Measurements from ENCODE around the gene MAN1A1.

Gene MAN1A1

DNA sequence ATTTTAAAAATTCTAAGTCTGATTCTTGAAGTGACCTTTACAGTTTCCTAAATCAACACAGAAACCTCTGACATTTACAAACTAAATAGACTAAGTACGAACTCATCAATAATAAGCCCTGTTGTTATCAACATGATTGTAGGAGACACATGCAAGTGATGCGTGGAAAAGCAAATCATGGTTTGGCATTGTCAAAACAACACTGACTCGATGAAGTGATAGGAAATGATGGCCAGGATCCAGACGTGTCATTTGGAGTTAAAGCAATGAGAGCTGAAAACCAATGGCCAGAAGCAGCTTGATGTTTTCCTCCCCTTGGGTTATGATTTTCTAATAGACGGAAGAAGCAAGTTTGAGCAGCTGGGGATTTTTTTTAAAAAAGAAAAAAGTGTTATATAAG lies 153.7 kb downstream of the MAN1A1 start:
- DNase-seq (ENCODE audit: low spot score), result no peak

DNA sequence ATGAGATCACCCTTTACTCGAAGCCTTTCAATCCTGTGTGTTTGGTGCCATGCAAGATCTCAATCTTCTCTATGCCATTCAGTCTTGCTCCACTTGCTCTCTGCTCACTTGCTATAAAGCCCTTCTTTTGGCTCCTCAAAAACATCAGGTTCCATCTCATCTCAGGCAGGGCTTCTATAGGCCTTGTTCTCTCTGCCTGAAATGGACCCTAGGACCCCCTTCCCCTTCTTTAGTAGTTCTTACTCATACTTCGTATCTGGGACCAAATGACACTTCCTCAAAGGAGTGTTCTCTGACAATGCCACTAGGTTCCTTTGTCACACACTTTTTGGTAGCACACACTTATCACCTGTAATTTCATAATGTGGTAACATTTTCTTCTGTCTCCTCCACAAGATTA lies 154.4 kb downstream of the MAN1A1 start:
- no peak for DNase-seq (ENCODE audit: low spot score)

DNA sequence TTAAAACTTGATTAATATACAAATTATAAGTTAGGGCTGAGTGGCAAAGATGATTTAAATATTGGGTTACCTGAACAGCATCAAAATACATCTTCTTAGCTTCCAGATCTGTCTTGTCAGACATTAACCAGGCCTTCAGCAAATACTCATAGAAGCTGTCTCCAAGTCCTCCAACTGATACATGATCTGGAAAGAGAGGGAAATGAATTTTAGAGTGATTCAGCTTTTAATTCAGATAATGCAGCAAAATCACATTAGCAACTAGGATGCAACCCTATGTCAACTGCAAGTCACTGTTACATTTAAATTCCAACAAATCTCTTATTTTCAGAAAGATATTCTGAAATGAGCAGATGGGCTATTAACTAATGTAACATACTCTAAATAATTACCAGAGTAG lies 155.9 kb downstream of the MAN1A1 start:
- no peak for DNase-seq (ENCODE audit: low spot score)

DNA sequence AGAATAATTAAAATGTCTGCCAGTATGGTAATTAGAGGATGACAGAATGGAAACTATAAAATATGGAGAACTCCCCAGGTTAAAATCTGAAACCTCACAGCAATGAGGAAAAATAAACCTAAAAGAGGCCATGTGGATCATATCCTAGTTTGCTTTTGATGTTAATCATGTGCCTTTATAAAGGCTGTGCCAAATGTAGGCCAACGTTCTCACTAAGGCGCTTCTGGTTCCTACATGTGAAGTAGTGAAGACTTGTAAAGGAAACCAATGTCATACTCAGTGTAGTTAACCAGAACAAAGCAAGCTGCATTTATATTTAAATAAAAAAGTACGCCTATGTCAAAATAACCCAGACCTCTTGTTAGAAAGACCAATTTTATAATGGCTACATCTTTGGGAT lies 157.4 kb downstream of the MAN1A1 start:
- no peak for DNase-seq (ENCODE audit: low spot score)

DNA sequence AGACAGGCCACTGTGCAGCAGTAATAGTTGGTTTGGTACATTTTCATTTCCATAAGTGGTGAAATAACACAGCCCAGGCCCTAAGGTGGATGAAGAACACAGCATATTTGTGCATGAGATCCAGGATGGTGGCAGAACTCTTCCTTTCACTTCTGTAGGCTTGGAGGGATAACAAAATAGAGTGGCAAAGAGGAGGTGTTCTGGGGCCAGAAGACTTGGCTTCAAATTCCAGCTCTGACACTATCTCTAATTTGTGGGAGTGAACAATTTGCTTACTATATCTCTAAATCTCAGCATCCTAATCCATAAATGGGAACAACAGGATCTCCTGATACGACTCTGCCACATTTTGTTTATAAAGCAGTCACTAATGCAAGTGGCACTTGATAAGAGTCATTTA lies 159.4 kb downstream of the MAN1A1 start:
- DNase-seq (ENCODE audit: low spot score), result no peak

DNA sequence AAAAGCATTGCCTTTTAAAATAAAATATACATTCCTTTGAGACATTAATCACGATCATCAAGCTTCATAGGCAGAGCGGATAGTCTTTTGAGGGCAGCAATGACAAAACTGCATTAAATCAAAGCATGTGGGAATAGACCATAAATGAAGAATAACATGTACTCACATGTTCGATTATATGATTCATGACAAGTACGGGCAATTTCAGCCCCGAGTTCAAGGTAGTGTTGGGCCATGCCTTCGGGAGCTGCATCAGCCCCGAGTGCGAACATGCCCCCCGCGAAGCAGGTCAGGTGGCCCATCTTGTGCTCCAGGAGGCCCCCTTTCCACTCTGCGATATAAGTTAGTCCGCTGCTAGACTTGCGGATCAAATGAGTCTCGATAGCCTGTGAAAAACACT lies 160.1 kb downstream of the MAN1A1 start:
- DNase-seq (ENCODE audit: low spot score), result no peak

DNA sequence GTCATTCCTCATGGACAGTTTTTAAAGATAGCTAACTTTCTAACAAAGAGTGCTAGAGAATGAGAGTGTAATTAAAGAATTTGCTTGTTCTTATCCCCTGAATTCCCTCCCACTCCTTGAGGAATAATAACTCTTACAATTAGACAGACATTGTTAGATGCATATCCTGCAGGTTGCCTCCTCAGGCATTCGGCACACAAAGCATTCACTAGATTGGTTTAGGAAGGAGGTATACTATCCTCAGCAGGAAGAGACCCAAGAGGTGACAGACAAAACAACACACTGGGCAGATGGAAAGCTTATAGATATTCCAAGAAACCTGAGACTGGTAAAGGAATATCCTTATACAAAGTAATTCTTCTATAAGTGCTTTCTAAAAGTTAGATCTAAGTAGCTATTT lies 162.0 kb downstream of the MAN1A1 start:
- no peak for DNase-seq (ENCODE audit: low spot score)

DNA sequence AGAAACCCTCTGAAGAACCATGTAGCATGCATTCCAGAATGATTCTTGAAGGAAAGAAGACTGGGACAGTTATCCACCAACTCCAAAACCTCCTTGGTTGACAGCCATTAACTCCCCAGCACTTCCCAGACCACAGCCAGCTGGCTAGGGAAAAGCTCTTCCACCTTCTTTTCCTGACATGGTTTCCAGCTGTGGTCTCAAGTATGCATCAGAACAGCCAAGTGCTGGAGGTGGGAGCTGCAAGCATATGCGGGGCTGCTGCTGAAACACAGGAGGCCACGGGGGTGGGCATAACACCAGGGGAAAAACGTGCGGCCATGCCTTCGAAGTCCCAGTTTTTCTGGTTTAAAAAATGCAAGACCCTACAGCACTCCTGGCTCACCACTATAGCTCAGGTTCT lies 163.1 kb downstream of the MAN1A1 start:
- DNase-seq (ENCODE audit: low spot score), result no peak

DNA sequence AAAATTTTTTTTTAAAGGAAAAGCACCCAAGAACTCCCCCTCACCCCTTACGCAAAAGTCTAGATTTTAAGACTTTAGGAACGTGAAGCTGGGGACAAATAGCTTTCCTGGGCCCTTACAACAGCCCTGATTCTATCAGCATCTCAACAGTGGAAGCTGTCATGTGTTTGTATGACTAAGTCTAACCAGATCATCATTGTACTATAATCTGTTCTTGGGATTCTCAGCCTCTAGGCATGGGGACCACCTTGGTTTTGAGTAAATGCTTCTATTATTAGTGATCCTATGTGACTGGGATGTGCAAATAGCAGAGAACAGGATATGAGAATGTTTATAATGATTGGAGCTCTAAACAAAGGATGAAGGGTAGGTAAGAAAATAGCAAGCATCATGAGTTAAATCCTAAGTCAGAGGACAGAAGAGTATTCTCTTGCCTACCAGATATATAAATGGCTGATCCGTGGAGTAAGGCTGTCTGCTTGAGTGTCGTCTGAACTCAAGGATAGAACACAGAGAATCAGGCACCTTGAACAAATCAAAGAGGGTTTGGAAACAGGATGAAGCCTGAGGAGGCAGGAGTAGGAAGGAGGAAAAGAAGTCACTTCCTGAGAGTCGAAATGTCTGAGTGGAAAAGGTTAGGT lies 165.4 kb downstream of the MAN1A1 start:
- no peak for DNase-seq (ENCODE audit: low spot score)

DNA sequence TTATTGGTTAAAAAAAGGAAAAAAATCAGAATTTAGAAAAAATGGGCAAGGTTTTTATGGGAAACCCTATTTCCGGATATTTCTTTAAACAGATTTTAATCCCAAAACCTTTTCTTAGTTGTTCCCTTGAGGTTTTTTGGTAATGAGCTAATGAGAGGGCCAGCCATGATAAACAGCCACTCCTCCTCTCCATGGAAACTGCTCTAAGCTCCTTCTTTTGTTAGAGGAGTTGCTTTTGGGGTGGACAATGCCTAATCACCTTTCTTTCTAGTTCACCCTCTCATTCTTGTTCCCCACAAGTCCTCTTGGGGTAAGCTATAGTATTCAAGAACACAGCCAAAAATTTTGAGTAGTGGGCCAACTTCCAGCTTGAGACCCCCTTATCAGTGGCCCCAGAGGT lies 166.1 kb downstream of the MAN1A1 start:
- DNase-seq (ENCODE audit: low spot score), result no peak

DNA sequence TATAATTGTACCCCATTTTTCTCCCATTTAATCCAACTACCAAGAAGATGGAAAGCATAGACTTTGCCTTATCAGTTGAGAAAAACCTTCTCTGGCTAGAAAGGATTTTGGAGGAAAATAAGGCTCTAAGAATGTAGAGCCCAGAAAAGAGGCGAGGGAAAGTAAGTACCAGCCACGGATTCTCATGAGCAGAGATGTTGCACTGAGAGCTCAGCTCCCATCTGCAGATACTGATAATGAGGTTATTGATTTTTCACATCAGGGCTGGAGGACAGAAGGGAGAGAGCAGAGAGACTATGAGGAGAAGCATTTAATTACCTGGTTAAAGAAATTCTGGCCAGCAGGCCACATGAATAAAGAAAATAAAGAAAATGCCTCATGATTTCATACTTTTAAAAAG lies 166.7 kb downstream of the MAN1A1 start:
- DNase-seq (ENCODE audit: low spot score), result no peak

DNA sequence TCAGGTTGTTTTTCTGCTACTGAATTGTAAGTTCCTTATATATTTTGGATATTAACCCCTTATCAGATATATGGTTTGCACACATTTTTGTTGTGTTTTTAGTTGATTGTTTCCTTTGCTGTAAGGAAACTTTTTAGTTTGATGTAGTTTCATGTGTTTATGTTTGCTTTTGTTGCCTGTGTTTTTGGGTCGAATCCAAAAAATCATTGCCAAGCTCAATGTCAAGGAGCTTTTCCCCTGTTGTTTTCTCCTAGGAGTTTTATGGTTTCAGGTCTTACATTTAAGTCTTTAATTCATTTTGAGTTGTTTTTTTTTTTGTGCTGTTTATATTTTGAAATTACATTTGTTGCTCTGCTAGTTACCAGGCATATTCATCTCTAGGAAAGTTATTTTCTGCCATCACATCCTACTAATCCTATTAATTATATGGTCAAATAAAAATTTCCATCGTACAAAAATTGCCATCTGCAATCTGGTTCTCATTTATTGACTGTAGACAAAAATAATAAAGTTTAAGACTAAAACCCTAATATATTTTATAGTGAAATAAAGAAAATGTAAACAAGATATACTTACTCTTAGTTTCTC lies 167.3 kb downstream of the MAN1A1 start:
- no peak for DNase-seq (ENCODE audit: low spot score)

DNA sequence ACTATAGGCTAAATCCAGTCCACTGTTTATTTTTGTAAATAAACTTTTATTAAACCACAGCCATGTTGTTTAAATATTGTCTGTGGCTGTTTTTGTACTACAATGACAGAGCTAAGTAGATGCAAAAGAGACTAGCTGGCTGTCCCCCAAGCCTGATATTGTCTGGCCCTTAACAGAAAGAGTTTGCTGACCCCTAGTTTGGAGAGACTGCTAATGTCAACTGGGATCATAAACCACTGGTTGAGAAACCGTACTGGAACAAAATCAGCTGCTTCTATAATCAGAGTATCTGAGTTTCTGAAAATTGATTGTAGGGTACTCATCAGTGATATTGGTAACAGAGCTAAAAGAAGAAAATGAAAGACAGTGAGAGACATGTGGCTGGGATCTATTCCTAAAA lies 168.5 kb downstream of the MAN1A1 start:
- no peak for DNase-seq (ENCODE audit: low spot score)

DNA sequence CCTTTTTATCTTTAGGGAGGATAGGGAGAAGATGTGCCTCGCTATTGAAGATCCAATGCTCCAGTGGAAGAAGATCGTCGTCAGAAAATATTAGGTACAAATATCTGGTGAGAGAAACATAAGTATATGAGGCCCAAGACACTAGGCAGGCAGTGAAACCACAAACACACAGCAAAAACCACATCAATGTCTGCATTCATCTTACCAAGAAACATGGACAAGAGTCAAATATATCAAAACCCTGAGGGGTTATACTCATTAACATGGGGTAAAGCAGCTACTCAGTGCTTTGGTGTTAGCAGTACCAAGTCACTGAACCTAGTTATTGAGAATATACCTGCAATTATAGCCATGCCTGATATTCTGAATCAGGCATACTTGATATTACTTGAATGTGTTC lies 169.7 kb downstream of the MAN1A1 start:
- DNase-seq (ENCODE audit: low spot score), result no peak

DNA sequence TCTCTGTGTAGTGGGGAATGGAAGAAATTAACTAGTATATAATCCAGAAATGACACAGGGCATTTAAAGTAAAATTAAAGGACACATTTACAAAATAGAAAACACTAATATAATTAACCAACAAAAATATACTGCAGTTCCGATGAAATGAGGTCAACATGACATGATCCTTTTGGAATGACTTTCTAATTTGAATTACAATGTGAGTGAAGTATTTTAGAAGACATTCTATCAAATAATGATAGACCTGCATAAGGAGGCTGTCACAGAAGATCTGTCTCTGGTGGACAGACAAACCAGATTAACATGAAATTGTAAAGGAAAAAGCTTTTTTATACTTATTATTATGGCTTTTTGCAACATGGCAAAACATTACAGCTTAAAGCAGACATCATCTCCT lies 170.5 kb downstream of the MAN1A1 start:
- DNase-seq (ENCODE audit: low spot score), result no peak

DNA sequence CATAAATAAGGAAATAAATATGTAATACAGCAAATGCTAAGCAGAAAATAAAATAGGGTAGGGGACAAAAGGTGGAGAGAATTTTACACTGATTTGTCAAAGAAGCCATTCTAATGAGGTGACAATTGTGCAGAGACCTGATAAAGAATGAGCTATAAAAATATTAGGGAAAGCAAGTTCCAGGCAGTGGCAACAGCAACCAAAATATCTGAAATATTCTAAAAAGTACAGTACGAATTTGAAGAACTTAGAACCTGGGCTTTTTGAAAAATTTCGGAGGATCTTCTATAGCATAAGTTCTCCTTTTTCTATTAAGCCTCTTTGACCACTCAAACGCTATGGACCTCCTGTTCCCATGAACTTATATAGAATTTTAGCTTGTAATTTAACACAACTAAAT lies 173.1 kb downstream of the MAN1A1 start:
- no peak for DNase-seq (ENCODE audit: low spot score)

DNA sequence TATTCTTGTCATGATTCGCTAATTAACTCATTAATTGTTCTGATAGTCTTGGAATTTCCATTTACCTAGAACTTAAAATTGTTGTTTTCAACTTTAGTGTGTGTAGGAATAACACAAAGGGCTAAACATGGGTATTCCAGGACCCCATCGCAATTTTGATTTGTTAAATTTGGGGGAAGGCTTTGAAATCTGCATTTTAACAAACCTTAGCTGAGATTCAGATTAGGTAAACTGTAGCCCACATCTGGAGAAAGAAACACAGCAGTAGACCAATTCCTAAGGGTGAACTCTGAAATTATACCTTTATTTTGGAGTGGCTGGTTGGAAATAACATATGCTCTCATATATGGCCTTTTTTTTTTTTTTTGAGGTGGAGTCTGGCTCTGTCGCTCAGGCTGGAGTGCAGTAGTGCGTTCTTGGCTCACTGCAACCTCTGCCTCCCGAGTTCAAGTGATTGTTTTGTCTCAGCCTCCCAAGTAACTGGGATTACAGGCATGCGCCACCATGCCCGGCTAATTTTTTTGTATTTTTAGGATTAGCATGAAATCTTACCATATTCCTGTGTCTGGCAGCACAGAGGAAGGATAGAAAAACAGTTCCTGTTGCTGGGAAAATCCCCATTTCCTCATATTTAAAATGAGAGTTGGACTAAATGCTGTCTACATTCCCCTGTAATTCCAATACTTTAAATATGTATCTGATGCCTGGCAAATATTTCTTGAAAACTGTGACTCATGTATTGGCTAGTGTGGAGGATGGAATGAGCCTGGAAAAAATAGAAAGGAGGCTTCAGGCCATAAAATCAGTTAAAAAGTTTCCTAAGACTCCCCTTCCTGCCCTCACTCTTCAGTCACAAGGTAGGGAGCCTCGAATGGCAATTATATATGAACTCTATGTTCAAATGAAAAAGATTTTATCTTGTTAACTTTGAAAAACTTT lies 174.4 kb downstream of the MAN1A1 start:
- DNase-seq (ENCODE audit: low spot score), result no peak

DNA sequence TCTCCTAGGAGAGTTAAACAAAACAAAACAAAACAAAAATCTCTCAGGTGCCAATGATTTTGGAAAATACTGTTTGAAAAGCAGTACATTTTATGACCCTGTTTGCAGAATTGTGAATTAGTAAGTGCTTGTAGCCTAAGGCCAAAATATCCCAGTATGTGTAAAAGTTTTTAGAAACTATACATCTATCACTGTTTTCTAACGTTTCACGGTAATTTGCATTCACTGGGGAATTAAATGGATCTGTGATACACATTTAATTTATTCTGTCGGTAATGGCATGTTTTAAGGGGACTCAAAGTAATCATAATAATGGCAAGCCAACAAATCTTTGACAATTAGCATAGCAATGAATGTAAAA lies 175.5 kb downstream of the MAN1A1 start:
- no peak for DNase-seq (ENCODE audit: low spot score)

DNA sequence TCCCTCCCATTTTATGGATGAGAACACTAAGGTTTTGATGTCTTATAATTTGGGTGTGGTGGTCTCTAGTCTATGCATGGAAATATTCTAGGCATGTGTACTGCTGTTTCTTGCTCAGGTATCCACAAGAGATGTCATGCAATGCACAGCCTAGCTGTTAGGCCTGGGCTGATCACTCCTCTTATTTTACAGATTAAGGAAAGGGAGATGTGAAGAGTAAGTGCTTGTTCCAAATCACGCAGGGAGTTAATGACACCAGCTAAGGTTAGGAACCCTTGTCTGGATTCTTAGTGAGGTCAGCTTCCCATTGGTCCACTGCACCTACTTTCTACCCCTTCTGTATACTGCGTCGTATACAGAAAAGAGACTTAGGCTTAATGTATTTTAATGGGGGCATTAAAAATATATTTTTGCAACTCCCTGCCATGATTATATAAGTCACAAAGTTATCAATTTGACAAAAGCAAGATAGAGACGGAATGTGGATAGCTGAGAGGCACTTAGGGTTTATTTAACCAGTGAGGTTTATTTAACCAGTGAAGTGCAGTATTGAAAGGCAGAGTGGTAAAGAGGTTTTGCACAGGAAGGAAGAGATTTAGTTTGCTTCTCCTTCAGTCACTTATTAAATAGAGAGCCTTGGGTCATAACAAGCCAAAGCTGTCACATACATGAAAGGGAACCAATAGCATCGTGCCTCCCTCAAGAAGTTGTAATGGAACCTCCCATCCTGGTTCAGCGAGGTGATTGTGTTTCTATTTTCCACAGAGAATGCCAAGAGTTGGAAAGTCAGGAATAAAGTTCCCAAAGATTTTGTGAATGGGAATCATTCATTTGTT lies 176.1 kb downstream of the MAN1A1 start:
- no peak for DNase-seq (ENCODE audit: low spot score)

DNA sequence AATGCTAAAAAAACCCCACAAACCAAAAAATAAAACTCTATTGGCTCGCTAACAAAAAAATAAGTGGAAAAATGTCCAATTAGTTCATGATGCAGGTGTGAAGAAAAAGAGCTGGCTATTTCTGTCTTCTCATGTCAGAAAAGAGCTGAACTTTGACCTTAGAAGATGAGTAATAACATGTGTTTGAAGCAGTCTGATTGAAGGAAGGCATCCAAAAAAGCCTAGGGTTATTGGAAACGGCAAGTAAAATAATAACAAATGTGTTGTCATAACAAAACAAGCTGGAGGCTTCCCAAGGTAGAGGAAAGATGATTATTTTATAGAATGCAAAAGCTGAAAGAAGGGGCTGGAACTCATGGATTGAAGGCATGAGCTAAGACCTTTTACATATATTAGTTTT lies 176.7 kb downstream of the MAN1A1 start:
- no peak for DNase-seq (ENCODE audit: low spot score)

DNA sequence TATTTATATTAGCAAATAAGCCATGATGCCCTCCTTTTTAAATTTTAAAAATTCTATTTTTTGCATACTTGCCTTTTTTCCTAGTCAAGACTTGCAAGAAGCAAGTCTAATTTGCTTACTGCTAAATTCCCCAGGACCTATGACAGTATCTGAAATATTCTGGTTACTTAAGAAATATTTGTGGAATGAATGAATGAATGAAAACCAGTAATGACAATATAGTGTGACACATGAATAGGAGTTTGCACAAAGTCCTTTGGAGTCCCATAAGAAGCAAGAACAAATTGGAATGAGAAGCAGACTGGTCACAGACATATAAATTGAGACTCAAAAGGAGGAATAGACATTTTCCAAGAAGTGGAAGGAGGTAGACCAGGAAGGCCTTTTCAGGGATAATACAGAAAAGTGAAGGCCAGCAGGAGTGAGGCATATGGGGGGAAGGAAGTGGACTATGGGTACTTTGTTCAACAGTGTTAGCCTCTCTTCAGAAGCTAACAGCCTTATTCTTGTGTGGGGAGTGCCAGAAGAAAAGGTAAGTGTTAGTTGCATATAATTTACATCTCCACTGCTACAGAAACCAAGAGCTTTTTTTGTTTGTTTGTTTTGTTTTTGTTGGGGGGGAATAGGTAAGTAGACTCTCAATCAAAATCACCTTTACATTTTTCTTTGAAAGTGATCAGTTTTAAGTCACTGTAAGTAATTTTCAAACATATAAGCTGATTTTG lies 177.5 kb downstream of the MAN1A1 start:
- DNase-seq (ENCODE audit: low spot score), result no peak
